Measurements from ENCODE around the gene RPL28. TPM values are rescaled to one million over a fixed set of nuclear protein-coding genes. Genes with fewer than 3 reads are reported as not detected.

Gene RPL28
- total RNA-seq, 1 donor from 2014 or later, result 1,017 TPM

DNA sequence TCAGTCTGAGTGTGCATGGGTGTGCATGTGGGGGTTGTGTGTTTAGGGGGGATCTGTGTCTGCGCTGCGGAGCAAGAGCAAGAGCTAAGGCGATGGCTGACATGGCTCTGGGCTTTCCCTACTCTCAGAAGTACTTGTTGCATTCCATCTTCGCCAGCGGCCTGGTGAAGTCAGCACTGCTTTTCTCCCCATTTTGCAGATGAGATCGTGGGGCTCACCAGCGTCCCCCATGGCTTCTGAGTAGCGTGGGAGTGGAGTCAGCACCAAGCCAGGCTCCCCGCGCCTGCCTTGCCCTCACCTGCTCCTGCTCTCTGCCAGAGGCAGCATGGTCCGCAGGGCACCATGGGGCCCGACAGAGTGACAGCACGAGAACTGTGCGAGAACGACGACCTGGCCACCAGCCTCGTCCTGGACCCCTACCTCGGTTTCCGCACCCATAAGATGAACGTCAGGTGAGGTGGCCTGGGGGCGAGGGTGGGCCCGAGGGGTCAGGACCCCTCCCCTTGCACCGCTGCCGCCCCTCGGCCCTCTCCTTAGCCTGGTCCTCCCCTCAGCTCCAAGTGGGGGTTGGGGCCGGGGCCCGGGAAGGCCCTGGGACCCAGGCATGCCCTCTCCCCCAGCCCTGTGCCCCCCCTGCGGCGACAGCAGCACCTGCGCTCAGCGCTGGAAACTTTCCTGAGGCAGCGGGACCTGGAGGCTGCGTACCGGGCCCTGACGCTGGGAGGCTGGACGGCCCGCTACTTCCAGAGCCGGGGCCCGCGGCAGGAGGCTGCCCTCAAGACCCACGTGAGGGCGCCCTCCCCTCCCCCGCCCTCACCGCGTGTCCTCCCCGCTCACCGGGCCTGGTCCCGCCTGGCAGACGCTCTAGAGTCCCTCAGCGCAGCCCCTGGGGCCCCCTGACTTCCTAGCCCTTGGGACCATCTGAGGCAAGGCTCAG lies 43.9 kb upstream of the RPL28 start:
- no peak for DNase-seq (ENCODE audit: low spot score)
- peaks cover 8% of the 10 kb centered on the region for H3K36me3 Mint-ChIP-seq
- H3K27me3 Mint-ChIP-seq (ENCODE audit: insufficient read depth, low read depth), result peaks cover 14% of the 10 kb centered on the region
- no peak overlapping the region for H2AFZ ChIP-seq (replicated peaks)
- H3K27me3 ChIP-seq, result no peaks in the 10 kb centered on the region
- H3K4me2 ChIP-seq, result peak overlapping the region; percentile 84
- no peaks in the 10 kb centered on the region for H3K36me3 ChIP-seq
- H3K9me3 ChIP-seq (ENCODE audit: low read depth), result no peaks in the 10 kb centered on the region
- H3F3A ChIP-seq (ENCODE audit: low read depth), result peaks cover 13% of the 10 kb centered on the region
- peak overlapping the region; percentile 87 for H3K4me3 Mint-ChIP-seq
- H3K27ac Mint-ChIP-seq, result no peak overlapping the region
- no peak overlapping the region for H3K27ac ChIP-seq
- no peaks in the 10 kb centered on the region for H3K9me3 Mint-ChIP-seq
- peaks cover 25% of the 10 kb centered on the region for H3K4me1 Mint-ChIP-seq
- H4K20me1 ChIP-seq (ENCODE audit: low read depth), result peaks cover 38% of the 10 kb centered on the region
- peaks cover 8% of the 10 kb centered on the region for H3K4me1 ChIP-seq
- H3K79me2 ChIP-seq (ENCODE audit: low read depth), result peaks cover 26% of the 10 kb centered on the region
- no peak overlapping the region for H3K9ac ChIP-seq
- H3K4me3 ChIP-seq, result peak overlapping the region; percentile 95
- TF ChIP-seq EZH2 (IDR thresholded peaks at IDR 0.05), result no peak
- TF ChIP-seq, protein P1, sequence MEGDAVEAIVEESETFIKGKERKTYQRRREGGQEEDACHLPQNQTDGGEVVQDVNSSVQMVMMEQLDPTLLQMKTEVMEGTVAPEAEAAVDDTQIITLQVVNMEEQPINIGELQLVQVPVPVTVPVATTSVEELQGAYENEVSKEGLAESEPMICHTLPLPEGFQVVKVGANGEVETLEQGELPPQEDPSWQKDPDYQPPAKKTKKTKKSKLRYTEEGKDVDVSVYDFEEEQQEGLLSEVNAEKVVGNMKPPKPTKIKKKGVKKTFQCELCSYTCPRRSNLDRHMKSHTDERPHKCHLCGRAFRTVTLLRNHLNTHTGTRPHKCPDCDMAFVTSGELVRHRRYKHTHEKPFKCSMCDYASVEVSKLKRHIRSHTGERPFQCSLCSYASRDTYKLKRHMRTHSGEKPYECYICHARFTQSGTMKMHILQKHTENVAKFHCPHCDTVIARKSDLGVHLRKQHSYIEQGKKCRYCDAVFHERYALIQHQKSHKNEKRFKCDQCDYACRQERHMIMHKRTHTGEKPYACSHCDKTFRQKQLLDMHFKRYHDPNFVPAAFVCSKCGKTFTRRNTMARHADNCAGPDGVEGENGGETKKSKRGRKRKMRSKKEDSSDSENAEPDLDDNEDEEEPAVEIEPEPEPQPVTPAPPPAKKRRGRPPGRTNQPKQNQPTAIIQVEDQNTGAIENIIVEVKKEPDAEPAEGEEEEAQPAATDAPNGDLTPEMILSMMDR (IDR thresholded peaks at IDR 0.05), result no peak
- no peak for TF ChIP-seq EZH2phosphoT487 (IDR thresholded peaks at IDR 0.05)

DNA sequence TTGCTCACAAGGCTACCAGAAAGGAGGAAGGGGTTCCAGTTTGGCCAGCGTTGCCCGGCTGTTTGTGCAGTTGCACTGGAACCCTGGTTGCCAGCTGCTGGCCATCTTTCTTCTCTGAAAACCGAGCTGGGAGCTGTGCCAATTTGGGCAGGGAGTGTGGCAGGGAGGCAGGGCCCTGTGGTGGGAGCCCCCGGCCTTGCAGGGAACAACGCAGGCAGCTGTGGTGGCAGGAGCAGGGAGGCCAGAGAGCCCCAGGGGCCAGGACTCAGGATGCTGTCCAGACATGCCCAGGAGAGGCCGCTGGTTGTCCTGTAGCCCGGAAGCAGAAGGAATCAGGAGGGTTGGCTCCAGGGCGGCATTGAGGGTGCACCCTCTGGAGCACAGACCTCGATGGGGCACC lies 41.3 kb upstream of the RPL28 start:
- Histone ChIP-seq H3K27me3 (no peaks in the 10 kb centered on the region), H4K20me1 (ENCODE audit: low read depth) (peaks cover 63% of the 10 kb centered on the region), H2AFZ (replicated peaks) (no peak overlapping the region), H3K27ac (no peak overlapping the region), H3K36me3 (no peaks in the 10 kb centered on the region), H3K4me2 (no peak overlapping the region), H3K9me3 (ENCODE audit: low read depth) (no peaks in the 10 kb centered on the region), H3K4me1 (peaks cover 28% of the 10 kb centered on the region), H3K9ac (no peak overlapping the region), H3F3A (ENCODE audit: low read depth) (peaks cover 26% of the 10 kb centered on the region), H3K79me2 (ENCODE audit: low read depth) (peaks cover 26% of the 10 kb centered on the region), H3K4me3 (no peak overlapping the region)
- DNase-seq (ENCODE audit: low spot score), result no peak
- Mint-ChIP-seq H3K36me3 (peaks cover 8% of the 10 kb centered on the region), H3K27me3 (ENCODE audit: insufficient read depth, low read depth) (peaks cover 4% of the 10 kb centered on the region), H3K4me3 (peak overlapping the region; percentile 13), H3K4me1 (peaks cover 33% of the 10 kb centered on the region), H3K27ac (no peak overlapping the region), H3K9me3 (no peaks in the 10 kb centered on the region)
- TF ChIP-seq EZH2 (IDR thresholded peaks at IDR 0.05) (no peak), EZH2phosphoT487 (IDR thresholded peaks at IDR 0.05) (no peak)
- TF ChIP-seq, protein P1 (IDR thresholded peaks at IDR 0.05), result no peak

DNA sequence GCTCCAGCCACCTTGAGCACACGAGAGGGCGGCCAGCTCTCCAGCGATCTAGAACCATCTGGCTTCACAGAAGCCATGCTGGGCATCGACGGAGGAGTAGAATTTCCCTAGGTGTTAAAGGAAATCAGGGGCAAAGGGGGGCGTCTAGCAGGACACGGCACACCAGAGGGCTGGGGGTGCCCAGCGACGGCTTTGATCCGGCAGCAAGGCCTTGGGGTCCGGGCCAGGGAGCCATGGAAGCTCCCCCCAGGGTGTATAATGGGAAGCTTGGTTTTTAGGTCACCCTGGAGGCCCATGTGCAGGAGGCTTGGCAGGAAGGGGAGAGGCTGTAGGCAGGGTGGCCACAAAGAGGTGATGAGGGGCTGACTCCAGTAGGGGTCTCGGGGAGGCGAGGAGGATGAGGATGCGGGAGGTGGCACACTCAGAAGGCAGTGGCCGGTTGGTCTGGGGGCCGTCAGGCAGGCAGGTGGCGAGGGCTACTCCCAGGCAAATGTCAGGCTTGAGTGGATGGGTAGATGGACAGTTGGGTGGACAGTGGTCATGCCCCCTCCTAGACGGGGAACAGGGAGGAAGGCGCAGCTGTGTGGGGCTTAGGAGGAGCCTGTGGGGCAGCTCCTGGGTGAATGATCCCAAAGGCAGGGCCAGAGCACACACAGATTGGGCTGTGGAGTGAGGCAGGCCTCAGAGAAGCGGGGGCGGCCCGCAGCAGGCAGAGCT lies 40.5 kb upstream of the RPL28 start:
- no peak overlapping the region for H3K9ac ChIP-seq
- H3F3A ChIP-seq (ENCODE audit: low read depth), result peaks cover 29% of the 10 kb centered on the region
- H3K4me1 ChIP-seq, result peaks cover 29% of the 10 kb centered on the region
- peaks cover 2% of the 10 kb centered on the region for H3K27me3 Mint-ChIP-seq (ENCODE audit: insufficient read depth, low read depth)
- no peaks in the 10 kb centered on the region for H3K27me3 ChIP-seq
- H3K4me1 Mint-ChIP-seq, result peaks cover 33% of the 10 kb centered on the region
- peaks cover 63% of the 10 kb centered on the region for H4K20me1 ChIP-seq (ENCODE audit: low read depth)
- no peaks in the 10 kb centered on the region for H3K9me3 Mint-ChIP-seq
- no peak for TF ChIP-seq EZH2phosphoT487 (IDR thresholded peaks at IDR 0.05)
- no peaks in the 10 kb centered on the region for H3K36me3 ChIP-seq
- no peak overlapping the region for H2AFZ ChIP-seq (replicated peaks)
- no peak overlapping the region for H3K27ac ChIP-seq
- peaks cover 22% of the 10 kb centered on the region for H3K79me2 ChIP-seq (ENCODE audit: low read depth)
- no peak overlapping the region for H3K4me3 ChIP-seq
- peak overlapping the region; percentile 27 for H3K4me3 Mint-ChIP-seq
- H3K36me3 Mint-ChIP-seq, result peaks cover 8% of the 10 kb centered on the region
- H3K4me2 ChIP-seq, result no peak overlapping the region
- DNase-seq (ENCODE audit: low spot score), result no peak
- no peaks in the 10 kb centered on the region for H3K9me3 ChIP-seq (ENCODE audit: low read depth)
- H3K27ac Mint-ChIP-seq, result no peak overlapping the region
